Measurements from ENCODE around the gene OSBP.
"Not testable (repeated sequence)": the region's sequence is repeated elsewhere in the genome, so short reads cannot be mapped to it uniquely, and the experiment has no call there.

The OSBP gene, protein sequence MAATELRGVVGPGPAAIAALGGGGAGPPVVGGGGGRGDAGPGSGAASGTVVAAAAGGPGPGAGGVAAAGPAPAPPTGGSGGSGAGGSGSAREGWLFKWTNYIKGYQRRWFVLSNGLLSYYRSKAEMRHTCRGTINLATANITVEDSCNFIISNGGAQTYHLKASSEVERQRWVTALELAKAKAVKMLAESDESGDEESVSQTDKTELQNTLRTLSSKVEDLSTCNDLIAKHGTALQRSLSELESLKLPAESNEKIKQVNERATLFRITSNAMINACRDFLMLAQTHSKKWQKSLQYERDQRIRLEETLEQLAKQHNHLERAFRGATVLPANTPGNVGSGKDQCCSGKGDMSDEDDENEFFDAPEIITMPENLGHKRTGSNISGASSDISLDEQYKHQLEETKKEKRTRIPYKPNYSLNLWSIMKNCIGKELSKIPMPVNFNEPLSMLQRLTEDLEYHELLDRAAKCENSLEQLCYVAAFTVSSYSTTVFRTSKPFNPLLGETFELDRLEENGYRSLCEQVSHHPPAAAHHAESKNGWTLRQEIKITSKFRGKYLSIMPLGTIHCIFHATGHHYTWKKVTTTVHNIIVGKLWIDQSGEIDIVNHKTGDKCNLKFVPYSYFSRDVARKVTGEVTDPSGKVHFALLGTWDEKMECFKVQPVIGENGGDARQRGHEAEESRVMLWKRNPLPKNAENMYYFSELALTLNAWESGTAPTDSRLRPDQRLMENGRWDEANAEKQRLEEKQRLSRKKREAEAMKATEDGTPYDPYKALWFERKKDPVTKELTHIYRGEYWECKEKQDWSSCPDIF

GRCh38 chr11:59615637-59616395, at the start of gene OSBP:
Gene OSBP, minus strand, starts transcription at chr11:59615774. Its CDS starts 110 bp downstream, at chr11:59615664.
- peak; percentile 100 for DNase-seq

DNA sequence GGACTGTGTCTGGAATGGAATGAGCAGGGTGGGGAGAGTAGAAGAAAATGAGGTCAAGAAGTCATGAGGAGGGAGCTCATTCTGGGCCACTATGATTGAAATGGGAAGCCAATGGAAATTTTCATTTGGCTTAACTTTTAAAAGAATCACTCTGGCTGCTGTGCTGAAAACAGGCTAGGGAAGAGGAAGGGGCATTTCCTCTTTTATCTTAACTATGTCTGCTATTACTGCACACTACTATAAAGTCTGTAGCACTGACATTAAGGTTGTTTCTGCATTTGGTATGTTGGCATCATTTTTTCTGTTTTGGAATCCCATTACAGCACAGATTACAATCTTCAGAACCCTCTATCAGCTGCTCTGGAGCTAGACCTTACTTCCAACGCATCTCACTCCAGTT, 45.0 kb upstream of the OSBP start:
- no peak for DNase-seq

GRCh38 chr11:59659981-59660380, 44.4 kb upstream of the OSBP start:
- no peak for DNase-seq

GRCh38 chr11:59658036-59658435, 42.5 kb upstream of the OSBP start:
- DNase-seq = no peak

GRCh38 chr11:59654893-59655292, 39.3 kb upstream of the OSBP start:
- DNase-seq = no peak

GRCh38 chr11:59647245-59647980, 31.8 kb upstream of the OSBP start:
- no peak for DNase-seq

DNA sequence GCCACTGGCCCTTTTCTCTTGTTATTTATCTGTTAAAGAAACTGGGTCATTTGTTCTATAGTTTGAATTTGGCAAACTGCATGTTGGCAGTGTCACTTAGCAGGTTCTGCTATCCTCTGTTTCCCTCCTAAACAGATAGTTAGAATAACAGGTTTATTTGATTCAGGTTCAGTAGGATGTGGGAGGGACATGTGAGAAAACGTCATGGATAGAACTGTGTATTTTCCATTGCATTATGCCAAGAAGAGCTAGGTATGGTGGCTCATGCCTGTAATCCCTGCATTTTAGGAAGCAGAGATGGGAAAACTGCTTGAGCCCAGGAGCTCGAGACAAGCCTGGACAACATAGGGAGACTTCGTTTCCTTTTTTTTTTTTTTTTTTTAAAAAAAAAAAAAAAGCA, 29.0 kb upstream of the OSBP start:
- DNase-seq = no peak

- no peak for DNase-seq
These were observed 27.8 kb upstream of the OSBP start for GRCh38 chr11:59643390-59643789.

DNA sequence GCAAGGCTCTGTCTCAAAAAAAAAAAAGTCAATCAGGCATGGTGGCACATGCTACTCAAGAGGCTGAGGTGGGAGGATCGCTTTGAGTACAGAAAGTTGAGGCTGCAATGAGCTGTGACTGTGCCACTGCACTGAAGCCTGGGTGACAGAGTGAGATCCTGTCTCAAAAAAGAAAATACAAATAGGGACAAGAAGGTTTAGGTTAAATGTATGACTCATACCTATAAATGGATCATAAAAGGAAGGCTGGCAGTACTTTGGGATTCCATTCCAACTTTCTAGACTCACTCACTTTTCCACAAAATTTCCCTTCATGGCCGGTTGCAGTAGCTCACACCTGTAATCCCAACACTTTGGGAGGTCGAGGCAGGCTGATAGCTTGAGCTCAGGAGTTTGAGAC, 25.6 kb upstream of the OSBP start:
- DNase-seq = no peak

DNA sequence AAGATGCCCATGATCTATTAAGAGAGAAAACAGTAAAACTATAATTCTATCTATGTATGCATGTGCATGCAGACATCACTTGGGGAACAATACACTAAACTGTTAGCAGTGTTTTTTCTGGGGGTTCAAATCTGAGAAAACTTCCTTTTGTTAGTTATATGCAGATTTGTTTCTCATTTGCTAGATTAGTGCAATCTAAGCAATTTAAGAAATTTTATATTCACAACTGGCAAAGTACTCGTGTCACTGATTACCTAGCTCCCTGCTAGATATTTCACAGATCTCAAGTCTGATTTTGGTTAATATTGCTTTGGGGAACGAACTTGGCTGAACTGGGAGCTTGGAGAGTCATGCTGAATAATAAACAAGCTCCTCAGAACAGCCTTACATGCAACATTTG, 14.9 kb upstream of the OSBP start:
- DNase-seq = no peak

- no peak for DNase-seq
These were observed 14.4 kb upstream of the OSBP start for GRCh38 chr11:59629996-59630395.

- not testable (repeated sequence) for DNase-seq
These were observed 11.4 kb upstream of the OSBP start for GRCh38 chr11:59626969-59627368.

- no peak for DNase-seq
These were observed 10.1 kb upstream of the OSBP start for GRCh38 chr11:59625703-59626102.

GRCh38 chr11:59617876-59618275, 2.3 kb upstream of the OSBP start:
- DNase-seq = no peak

DNA sequence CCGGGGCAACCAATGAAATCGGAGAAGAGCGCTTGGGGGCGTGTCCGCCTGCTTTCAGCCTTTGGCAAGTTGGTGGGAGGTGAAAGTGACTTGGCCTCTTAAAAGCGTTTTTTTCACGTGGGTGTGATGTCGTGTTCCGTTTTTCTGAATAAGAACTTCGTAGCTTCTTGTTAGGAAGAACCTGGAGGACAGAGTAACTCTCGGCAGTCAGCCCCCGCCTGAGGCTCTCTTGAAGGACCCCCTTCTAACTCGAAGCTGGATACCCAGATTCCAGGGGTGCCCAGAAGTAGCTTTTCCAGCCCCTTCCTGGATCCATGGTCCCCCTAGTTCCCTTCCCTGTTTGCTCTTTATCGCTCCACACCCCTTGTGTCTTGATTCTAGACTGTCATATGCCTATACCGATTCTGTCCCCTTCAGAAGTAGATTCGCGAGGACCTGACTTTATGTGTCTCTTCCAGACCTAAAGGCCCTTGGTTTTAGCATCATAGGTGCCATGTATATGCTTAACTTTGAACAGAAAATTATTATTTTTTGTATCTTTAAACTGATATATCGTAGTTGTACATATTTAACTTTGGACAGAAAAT, 915 bp upstream of the OSBP start:
- no peak for DNase-seq

GRCh38 chr11:59615120-59615636, 396 bp downstream of the OSBP start:
- DNase-seq = peak; percentile 40

GRCh38 chr11:59614277-59615119, 1.1 kb downstream of the OSBP start:
- no peak for DNase-seq

GRCh38 chr11:59611570-59612565, 3.7 kb downstream of the OSBP start:
- peak; percentile 51 for DNase-seq

- DNase-seq = no peak
These were observed 5.3 kb downstream of the OSBP start for GRCh38 chr11:59610289-59610688.

All from NCI-H1092 (cell line).